HEK293T (cell line): ENCODE results near the gene F2R.

Experiments
- CTCF ChIA-PET: fragments of 350-600 bp; formaldehyde crosslinking; extraction: SDS; loops from one replicate; lab custom pipeline; 2021; ENCODE audit warnings: antibody characterized with exemption, inconsistent platforms; lab: Yijun Ruan, JAX
- POLR2A ChIA-PET: fragments of 350-600 bp; formaldehyde crosslinking; extraction: SDS; loops from one replicate; lab custom pipeline; 2020; ENCODE audit warnings: antibody characterized with exemption, inconsistent platforms; lab: Yijun Ruan, JAX
- DNase-seq: peaks from one replicate; pipeline ENCODE4 v3.0.0; 2012; ENCODE audit warnings: mixed read lengths; ENCODE audit errors: extremely low spot score
- ARNT ChIP-seq: fragments of 450-650 bp; IDR thresholded peaks from 2 replicates; pipeline ENCODE4 v1.6.1; 2017; ENCODE audit warnings: mild to moderate bottlenecking
- BHLHE40 ChIP-seq: fragments of 450-650 bp; IDR thresholded peaks from 2 replicates; pipeline ENCODE4 v1.6.1; 2016; ENCODE audit warnings: mild to moderate bottlenecking, moderate library complexity, borderline replicate concordance
- CTBP1 ChIP-seq: fragments of 450-650 bp; IDR thresholded peaks from 2 replicates; pipeline ENCODE4 v1.6.1; 2016; ENCODE audit warnings: borderline replicate concordance
- ELF4 ChIP-seq: fragments of 450-650 bp; IDR thresholded peaks from 2 replicates; pipeline ENCODE4 v1.6.1; 2017; ENCODE audit warnings: antibody characterized with exemption
- FOXA1 ChIP-seq: fragments of 450-650 bp; IDR thresholded peaks from 2 replicates; pipeline ENCODE4 v1.6.1; 2016; ENCODE audit warnings: mild to moderate bottlenecking
- FOXK2 ChIP-seq: fragments of 450-650 bp; IDR thresholded peaks from 2 replicates; pipeline ENCODE4 v1.6.1; 2016; ENCODE audit warnings: mild to moderate bottlenecking
- FOXM1 ChIP-seq: fragments of 450-650 bp; IDR thresholded peaks from 2 replicates; pipeline ENCODE4 v1.6.1; 2017; ENCODE audit warnings: mild to moderate bottlenecking, borderline replicate concordance
- HDGF ChIP-seq: fragments of 450-650 bp; IDR thresholded peaks from 2 replicates; pipeline ENCODE4 v1.6.1; 2017; ENCODE audit warnings: antibody characterized with exemption, borderline replicate concordance
- L3MBTL2 ChIP-seq: fragments of 450-650 bp; conservative IDR thresholded peaks from 2 replicates; pipeline ENCODE4 v1.6.1; 2016; ENCODE audit warnings: mild to moderate bottlenecking
- LEF1 ChIP-seq: fragments of 450-650 bp; IDR thresholded peaks from 2 replicates; pipeline ENCODE4 v1.6.1; 2017; ENCODE audit warnings: mild to moderate bottlenecking, borderline replicate concordance
- NFRKB ChIP-seq: fragments of 450-650 bp; IDR thresholded peaks from 2 replicates; pipeline ENCODE4 v1.6.1; 2016; ENCODE audit warnings: mild to moderate bottlenecking, moderate library complexity
- SP1 ChIP-seq: fragments of 450-650 bp; IDR thresholded peaks from 2 replicates; pipeline ENCODE4 v1.6.1; 2017
- SUZ12 ChIP-seq: fragments of 450-650 bp; IDR thresholded peaks from 2 replicates; pipeline ENCODE4 v1.6.1; 2016; ENCODE audit warnings: mild to moderate bottlenecking
- TARDBP ChIP-seq: fragments of 450-650 bp; IDR thresholded peaks from 2 replicates; pipeline ENCODE4 v1.6.1; 2016
- ZNF384 ChIP-seq: fragments of 450-650 bp; IDR thresholded peaks from 2 replicates; pipeline ENCODE4 v1.6.1; 2016
- TF ChIP-seq, protein P1 (sequence below): fragments of 450-650 bp; IDR thresholded peaks from 2 replicates; pipeline ENCODE4 v1.6.1; 2016

The F2R gene

DNA sequence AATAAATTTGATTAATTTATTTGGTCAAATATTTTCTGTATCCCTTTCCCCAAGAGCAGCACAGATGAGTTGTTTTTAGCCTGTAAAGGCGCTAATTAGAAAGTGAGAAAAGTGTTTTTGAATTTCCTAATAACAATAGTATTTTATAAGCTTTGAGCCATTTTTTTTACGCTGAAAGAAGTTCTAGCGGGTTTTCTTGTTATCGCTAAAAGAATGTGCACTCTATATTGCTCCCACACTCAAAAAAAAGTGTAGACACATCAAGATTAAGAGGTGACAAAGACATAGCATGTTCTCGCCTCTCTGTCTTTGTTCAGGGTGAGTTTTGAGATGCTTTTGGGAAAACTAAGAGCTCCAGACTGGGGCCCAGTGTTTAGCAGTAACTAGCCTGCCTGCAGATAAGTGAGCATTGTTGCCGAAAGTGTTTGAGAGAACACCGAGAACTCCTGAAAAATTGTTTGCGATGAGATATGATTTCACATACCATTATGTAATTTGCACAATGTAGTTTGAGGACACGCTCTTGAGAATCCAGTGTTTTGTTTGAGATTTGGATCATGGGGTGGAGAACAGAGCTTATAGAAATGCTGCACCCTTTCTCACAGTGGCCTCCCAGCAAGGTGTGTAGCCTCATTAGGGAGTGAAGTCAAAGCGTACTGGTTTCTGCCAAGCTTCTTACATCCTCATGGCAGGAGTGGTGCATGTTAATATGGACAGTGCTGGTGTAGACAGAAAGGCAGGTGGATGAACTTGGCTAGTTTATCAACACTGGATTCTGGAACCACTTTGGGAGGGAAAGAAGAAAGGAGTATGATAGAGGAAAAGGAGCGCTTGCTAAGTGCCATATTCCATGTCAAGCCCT, 1.5 kb downstream of the F2R start:
- no peak for DNase-seq
- TF ChIP-seq LEF1: no peak
- no peak for TF ChIP-seq ARNT
- no peak for TF ChIP-seq ZNF384
- TF ChIP-seq FOXA1: no peak
- TF ChIP-seq, protein P1, sequence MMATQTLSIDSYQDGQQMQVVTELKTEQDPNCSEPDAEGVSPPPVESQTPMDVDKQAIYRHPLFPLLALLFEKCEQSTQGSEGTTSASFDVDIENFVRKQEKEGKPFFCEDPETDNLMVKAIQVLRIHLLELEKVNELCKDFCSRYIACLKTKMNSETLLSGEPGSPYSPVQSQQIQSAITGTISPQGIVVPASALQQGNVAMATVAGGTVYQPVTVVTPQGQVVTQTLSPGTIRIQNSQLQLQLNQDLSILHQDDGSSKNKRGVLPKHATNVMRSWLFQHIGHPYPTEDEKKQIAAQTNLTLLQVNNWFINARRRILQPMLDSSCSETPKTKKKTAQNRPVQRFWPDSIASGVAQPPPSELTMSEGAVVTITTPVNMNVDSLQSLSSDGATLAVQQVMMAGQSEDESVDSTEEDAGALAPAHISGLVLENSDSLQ: no peak
- no peak for TF ChIP-seq NFRKB
- TF ChIP-seq SP1: no peak
- no peak for TF ChIP-seq HDGF
- no peak for TF ChIP-seq TARDBP
- TF ChIP-seq SUZ12: no peak
- TF ChIP-seq ELF4: no peak
- no peak for TF ChIP-seq CTBP1
- POLR2A ChIA-PET: interaction anchor here (1.2 kb wide), 2 partner anchors 13 to 25 kb away, joined by 3 to 4 read pairs; no protein-coding TSS in a partner anchor
- CTCF ChIA-PET: interaction anchor here (0.6 to 1.3 kb wide), 2 partner anchors 12 to 57 kb away, joined by 3 to 5 read pairs; no protein-coding TSS in a partner anchor

DNA sequence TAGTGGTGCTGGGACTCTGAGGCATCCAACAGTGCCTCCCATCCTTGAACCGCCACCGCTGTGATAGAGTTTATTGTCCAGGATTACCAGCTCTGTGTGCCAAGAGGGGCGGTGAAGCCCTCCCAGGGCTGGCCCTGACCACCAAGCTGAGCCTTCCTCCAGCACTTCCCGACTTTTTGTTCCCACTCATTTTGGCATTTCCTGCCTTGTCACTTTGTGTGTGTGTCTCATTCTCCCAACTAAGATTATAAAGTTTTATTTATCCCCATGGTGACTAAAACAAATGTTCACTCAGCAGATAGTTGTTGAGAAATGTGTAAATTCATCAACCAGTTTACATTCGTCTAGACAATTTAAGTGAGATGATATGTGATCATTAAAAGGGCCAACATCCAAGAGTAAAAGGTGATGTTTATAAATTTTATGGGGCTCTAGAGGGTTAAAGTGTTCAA, 2.5 kb downstream of the F2R start:
- POLR2A ChIA-PET: no interaction called here
- DNase-seq: no peak
- TF ChIP-seq FOXA1: no peak
- no peak for TF ChIP-seq ZNF384
- TF ChIP-seq CTBP1: no peak
- no peak for TF ChIP-seq ELF4
- no peak for TF ChIP-seq SP1
- CTCF ChIA-PET: interaction anchor here (1.6 kb wide), 1 partner anchor 56 kb away, joined by 6 read pairs; no protein-coding TSS in a partner anchor

DNA sequence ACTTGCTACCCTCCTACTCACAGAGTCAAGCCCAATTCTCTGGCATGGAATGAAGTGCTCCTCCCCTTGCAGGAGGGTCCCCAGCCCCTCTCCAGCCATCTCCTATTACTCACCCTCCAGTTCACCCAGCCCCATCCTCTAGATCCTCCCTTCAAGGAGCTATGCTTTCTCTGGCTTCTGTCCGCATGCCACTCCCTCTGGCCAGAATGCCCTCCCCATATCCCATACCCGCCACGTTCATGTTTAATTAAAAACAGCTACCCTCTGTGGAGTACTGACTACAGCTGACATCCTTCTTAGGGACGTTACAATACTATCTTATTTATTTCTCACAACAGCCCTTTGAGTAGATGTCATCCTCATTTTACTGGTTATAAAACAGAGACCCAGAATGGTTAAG, 3.0 kb downstream of the F2R start:
- DNase-seq: no peak
- ChIA-PET POLR2A (no interaction called here), CTCF (interaction anchor here (1.6 kb wide), 1 partner anchor 55 kb away, joined by 6 read pairs; no protein-coding TSS in a partner anchor)
- no peak for TF ChIP-seq SUZ12
- no peak for TF ChIP-seq FOXA1
- TF ChIP-seq FOXM1: no peak
- no peak for TF ChIP-seq L3MBTL2
- no peak for TF ChIP-seq FOXK2

DNA sequence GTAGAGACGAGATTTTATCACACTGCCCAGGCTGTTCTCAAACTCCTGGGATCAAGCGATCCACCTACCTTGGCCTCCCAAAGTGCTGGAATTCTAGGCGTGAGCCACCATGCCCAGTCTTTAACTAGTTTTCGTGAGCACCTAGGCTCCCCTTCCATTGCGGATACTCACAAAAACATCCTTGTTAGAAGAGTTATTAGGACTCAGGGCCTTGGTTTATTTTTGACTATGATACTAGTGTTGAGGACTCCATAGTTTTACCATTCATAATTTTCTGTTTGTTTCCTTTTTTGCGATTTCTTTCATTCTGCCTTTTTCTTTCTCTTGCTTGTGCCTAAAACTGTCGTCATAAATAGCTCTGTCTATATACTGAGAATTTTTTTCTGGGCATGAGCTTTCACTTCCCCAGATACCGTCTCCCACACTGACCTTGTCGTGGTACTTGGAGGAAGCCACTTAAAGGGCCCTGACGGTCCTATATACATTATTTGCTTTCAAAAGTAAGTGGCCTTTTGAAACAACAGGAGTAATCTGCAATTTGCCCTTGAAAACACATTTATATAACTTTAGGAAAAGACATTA, 5.2 kb downstream of the F2R start:
- ChIA-PET POLR2A (no interaction called here), CTCF (interaction anchor here (2.2 kb wide), 1 partner anchor 53 kb away, joined by 7 read pairs; no protein-coding TSS in a partner anchor)
- DNase-seq: no peak
- TF ChIP-seq ARNT (no peak), TARDBP (no peak), NFRKB (no peak), SP1 (no peak)

DNA sequence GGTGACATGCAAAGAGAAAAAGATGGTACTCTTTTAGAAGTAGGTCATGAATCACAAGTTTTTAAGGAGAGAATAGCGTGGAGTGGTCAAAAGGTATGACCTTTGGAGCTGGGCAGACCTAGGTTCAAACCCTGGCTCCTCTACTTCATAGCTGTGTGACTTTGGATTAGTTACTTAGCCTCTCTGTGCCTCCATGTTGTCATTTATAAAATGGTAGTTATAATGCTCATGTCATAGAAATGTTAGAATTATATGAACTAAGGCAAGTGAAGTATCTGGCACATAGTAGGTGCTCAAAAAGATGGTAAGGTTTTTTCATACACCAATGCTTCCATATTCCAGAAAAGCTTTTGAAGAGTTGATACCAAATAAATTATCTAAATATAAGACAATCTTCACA, 7.3 kb downstream of the F2R start:
- TF ChIP-seq ARNT (no peak), TARDBP (no peak), FOXM1 (no peak), CTBP1 (no peak), HDGF (no peak), NFRKB (no peak), FOXA1 (no peak), FOXK2 (no peak), SP1 (no peak), ZNF384 (no peak), ELF4 (no peak), SUZ12 (no peak), BHLHE40 (no peak), L3MBTL2 (no peak), LEF1 (no peak)
- TF ChIP-seq, protein P1: no peak
- no peak for DNase-seq
- ChIA-PET POLR2A (no interaction called here), CTCF (no interaction called here)

DNA sequence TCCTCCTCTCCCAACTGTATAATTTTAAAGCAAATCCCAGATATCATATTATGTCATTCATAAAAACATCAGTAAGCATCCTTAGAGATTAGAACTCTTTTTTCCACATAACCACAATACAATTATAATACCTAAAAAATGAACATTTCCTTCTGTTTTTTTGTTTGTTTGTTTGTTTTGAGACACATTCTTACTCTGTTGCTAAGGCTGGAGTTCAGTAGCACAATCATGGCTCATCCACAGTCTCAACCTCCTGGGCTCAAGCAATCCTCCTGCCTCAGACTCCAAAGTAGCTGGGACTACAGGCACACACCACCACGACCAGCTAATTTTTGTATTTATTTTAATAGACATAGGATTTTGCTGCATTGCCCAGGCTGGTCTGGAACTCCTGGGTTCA, 8.0 kb downstream of the F2R start:
- POLR2A ChIA-PET: no interaction called here
- no peak for DNase-seq
- no peak for TF ChIP-seq CTBP1
- no peak for TF ChIP-seq FOXA1
- no peak for TF ChIP-seq L3MBTL2
- TF ChIP-seq FOXK2: no peak
- no peak for TF ChIP-seq SP1
- CTCF ChIA-PET: no interaction called here

DNA sequence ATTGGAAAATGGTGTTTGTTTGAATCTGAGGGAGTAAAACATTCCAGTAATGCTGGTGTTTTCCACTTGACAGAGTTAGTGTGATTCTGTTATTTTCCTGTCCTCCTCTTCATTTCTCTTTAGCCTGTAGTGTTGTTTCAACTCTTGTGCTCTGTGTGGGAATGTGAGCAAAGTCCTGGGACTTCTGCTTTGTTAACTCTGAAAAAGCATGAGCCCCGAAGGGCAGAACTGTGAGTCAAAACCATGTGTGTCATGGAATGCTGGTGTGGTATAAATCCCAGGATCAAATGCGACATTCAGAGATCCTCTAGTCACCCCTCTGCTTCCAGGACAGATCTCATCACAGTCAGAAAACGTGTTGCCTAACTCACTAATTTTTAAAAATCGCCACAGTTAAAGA, 8.9 kb downstream of the F2R start:
- ChIA-PET CTCF (no interaction called here), POLR2A (no interaction called here)
- DNase-seq: no peak
- TF ChIP-seq FOXK2: no peak
- TF ChIP-seq FOXA1: no peak
- no peak for TF ChIP-seq ELF4
- TF ChIP-seq CTBP1: no peak
- TF ChIP-seq, protein P1: no peak
- no peak for TF ChIP-seq HDGF
- TF ChIP-seq TARDBP: no peak
- TF ChIP-seq FOXM1: no peak
- TF ChIP-seq NFRKB: no peak
- no peak for TF ChIP-seq SP1
- no peak for TF ChIP-seq ZNF384
- TF ChIP-seq ARNT: no peak
- no peak for TF ChIP-seq BHLHE40
